T47D (cell line): ENCODE results near the gene CDC42BPA.
A peak's percentile ranks its signal among the peaks of the same experiment; 100 is the strongest.

ENCODE experiments used
- DNase-seq, 2 experiments: peaks; one replicate each; pipeline versions ENCODE4 v3.0.0 to v3.0.0-alpha.2; 2011 to 2012; ENCODE audit warnings: low read depth in 1 of 2, low spot score in 1 of 2
- JUND ChIP-seq: IDR thresholded peaks from 2 replicates; pipeline ENCODE4 v1.6.1; 2012; ENCODE audit warnings: low read depth
- in situ Hi-C: cut with HindIII; loops from 2 replicates; pipeline ENCODE4 v1.10.0; 2016; ENCODE audit warnings: low sequenced_read_pairs, low pct_unique_long_range_greater_than_20kb

CDC42BPA gene

DNA sequence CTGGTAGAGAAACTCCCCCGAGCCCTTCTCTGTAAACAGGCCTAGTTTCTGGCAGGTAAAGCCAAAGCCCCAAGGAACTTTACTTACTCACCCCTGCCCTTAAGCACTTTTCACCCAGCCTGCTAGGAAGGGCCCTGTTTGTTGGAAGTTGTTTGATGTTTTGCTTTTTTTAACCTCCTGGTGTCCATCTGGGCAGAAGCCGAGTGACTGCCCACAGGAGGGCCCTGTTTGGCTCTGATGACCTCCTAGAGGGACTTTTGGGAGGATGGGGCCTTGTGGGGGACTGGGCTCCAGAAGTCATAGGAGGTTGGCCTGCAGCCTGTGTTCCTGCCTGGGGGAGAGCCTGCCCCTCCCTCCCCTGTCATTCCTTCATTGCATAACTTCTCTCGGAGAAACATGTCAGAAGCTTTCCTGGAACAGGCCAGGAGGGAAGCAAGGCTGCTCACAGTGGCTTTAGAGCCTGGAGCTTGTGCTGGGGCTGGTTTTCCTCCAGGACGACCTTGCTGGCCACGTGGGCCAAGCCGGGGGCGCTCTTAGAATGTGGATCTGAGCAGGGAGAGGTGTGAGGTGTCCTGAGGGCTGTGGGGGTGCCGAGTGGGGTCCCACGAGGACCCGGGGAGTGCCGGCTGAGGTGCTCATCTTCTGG lies 344.3 kb downstream of the CDC42BPA start:
- in situ Hi-C loops = no loop called here
- no peak for TF ChIP-seq JUND
- DNase-seq = peak in 1 of 2 experiments; percentile 48

GRCh38 chr1:226973371-226973897 lies 344.9 kb downstream of the CDC42BPA start:
- TF ChIP-seq JUND = no peak
- DNase-seq = no peak
- in situ Hi-C loops = no loop called here

DNA sequence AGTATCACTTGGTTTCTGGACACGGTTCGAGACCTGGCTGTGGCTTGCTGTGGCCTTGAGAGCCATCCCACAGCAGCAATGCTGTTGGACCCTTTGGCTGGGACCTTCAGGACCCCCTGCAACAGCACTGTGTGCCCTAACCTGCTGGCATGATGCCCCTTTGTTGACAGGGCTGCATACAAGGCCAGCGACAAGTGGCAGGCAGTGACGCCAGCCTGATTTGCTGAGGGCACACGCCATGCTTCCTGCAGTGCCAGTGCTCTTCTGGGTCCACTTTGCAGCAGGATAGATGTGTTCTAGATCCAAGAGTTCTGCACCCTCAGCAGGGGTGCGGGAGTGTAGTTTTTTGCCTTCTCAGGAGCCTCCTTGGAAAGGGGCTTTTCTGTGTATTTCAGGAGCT lies 345.4 kb downstream of the CDC42BPA start:
- TF ChIP-seq JUND = no peak
- in situ Hi-C loops = no loop called here
- DNase-seq = no peak

DNA sequence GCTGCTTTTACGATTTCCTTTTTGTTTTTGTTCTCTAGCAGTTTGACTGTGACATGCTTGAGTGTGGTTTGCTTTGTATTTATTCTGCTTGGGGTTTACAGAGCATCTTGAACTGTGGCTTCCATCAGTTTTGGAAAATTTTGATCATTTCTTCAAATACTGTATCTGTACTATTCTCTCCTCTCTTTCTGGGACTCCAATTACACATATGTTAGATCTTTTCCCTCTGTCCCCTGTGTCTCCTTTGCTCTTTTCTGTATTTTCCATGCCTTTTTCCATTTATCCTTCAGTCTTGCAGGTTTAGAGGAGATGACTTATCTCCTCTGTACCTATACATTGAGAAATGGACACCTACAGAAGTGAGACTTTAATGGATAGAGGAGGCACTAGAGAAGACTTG lies 346.5 kb downstream of the CDC42BPA start:
- no peak for TF ChIP-seq JUND
- in situ Hi-C loops = no loop called here
- DNase-seq = no peak

DNA sequence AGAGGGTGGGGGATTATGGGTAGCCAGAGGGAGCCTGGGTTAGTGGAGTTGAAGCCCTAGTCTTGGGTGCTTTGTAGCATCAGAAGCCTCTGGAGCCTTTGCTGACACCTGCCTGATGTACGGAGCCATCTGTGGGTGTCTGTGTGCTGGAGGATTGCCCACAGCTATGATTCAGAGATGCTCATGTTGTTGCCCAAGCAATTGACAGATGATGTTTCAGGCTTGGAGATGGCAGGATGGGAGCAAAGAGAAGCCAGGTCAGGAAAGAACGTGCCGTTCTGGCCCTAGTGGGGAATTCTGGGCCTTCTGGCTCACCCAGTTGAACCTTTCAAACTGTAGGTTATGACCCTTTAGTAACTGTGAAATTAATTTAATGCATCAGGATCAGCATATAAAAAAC lies 350.6 kb downstream of the CDC42BPA start:
- in situ Hi-C loops = no loop called here

DNA sequence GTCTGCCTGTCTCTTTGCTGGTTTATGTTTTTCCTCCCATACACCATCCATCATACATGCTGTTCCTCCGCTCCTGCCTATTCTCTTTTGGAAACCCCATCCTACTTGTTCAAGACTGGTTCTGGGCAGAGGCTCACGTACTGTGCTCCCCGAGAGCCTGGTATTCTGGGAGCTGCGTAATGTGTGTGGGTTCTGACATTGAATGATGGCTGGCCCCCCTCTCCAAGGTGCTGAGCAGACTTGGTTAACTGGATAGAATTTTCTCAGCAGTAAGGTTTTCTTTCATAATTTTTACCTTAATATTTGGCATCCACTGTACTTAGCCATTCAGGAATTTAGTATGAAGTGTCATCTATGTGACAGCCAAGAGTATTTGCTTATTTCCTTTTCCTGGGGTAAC lies 351.6 kb downstream of the CDC42BPA start:
- no peak for TF ChIP-seq JUND
- DNase-seq = no peak
- in situ Hi-C loops = no loop called here

More for the DNA sequence above, 350.6 kb downstream of the CDC42BPA start:
- TF ChIP-seq JUND = no peak
- no peak for DNase-seq

DNA sequence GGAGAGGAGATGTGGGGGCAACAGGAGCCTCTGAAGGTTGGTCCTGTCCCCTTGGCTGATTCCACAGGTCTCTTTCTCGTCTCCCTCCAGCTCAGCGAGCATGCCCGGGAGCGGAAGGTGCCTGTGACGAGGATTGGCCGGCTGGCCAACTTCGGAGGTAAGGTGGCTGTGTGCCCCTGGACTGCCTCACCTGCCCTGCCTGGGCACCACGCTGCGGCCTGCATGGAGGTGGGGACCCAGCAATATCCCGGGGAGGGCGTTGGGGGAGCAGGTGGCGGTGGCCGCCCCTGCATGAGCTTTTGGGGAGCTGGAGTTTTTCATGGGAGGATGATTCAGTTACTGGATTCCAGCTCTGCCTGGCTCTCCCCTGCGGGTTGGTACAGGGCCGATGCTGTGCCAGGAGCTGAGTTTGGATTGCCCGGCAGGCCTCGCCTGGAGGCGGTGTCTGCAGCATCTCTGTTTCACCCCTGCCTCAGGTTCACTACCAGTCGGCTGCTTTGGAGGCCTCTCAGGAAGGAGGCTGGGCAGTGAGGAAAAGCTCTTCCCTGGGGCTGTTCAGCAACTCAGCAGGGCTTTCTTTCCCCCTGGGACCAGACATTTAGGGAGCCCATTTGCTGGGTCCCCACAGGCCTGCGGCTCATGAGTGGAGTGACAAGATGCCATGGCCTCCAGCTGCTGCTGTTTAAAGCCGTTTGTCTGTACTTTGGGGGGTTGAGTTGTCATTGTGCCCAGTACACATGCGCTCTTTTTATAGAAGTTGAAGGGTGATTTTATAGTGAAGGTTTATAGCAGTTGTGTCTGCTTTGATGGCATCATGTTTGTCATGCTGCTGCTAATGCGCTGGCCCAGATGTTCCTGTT lies 352.5 kb downstream of the CDC42BPA start:
- in situ Hi-C loops = no loop called here
- DNase-seq = no peak
- no peak for TF ChIP-seq JUND

DNA sequence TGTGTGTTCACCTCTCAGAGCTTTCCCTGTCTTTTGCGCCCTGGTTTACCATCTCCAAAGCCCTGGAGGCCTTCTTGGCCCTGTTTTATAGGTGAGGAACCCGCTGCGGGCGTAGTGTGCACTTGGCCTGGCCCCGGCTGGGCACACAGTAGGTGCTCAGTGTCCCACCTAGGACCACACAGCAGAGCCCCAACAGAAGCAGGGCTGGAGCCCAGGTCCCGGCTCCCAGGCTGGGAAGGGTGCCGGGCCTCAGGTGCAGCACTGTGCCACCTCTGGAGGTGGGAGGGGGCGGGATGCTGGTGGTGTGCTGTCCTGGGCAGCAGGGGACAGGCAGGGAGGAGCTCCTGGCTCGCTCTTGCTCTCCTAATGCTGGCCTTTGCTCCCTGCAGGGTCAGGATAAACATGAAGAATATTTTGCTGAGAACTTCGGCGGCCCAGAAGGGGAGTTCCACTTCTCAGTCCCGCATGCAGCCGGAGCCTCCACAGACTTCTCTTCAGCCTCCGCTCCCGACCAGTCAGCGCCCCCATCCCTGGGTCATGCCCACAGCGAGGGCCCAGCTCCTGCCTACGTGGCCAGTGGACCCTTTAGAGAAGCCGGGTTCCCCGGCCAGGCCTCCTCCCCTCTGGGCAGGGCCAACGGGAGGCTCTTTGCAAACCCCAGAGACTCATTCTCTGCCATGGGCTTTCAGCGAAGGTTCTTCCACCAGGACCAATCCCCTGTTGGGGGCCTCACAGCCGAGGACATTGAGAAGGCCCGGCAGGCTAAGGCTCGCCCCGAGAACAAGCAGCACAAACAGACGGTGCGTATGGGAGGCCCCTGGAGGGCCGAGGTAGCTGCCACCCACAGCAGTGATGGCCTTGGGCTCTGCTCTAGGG lies 353.4 kb downstream of the CDC42BPA start:
- no peak for DNase-seq
- TF ChIP-seq JUND = no peak
- in situ Hi-C loops = no loop called here

GRCh38 chr1:226964068-226964425 lies 354.2 kb downstream of the CDC42BPA start:
- in situ Hi-C loops = no loop called here
- no peak for DNase-seq
- TF ChIP-seq JUND = no peak

DNA sequence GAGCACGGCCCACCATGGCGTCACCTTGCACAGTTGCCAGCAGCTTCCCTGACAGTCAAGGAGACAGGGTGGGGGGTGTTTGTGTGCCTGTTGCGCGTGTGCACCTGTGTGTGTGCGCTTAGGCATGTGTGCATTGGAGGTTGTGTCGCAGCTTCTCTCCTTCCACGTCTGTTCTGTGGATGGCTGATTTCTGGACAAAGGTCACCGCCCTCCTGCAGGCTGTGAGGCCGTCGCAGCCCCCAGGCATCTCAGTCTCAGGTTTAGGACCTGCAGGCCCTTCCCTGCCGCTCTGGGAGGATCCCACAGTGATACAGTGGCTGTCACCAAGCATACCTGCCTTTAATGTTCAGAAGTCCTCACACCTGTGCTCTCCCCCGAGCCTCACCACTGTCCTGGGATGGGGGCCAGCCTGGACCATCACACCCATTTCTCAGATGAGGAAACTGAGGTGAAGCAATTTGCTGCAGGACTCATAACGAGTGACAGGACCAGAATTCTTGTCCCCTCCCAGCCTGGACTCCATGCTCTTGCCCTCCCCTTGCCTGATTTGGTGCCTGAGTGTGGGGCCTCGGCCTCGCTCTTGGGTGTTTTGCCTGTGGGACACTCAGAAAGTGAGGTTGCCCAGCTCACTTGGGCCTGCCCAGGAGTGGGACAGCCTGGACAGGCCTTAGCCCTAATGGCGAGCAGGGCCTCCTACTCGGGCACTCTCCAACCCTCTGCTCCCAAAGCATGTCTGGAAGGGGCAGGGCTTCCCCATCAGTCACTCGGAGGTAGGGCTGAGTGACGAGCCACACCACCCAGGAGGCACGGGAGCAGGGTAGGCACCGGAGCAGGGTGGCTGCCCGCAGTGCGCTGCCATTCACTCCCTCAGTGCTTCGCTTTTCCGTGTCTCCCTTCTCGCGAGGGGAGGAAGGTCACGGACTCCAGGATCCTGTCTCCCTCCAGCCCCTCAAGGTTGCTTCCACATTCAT lies 355.6 kb downstream of the CDC42BPA start:
- no peak for DNase-seq
- TF ChIP-seq JUND = no peak
- in situ Hi-C loops = no loop called here

DNA sequence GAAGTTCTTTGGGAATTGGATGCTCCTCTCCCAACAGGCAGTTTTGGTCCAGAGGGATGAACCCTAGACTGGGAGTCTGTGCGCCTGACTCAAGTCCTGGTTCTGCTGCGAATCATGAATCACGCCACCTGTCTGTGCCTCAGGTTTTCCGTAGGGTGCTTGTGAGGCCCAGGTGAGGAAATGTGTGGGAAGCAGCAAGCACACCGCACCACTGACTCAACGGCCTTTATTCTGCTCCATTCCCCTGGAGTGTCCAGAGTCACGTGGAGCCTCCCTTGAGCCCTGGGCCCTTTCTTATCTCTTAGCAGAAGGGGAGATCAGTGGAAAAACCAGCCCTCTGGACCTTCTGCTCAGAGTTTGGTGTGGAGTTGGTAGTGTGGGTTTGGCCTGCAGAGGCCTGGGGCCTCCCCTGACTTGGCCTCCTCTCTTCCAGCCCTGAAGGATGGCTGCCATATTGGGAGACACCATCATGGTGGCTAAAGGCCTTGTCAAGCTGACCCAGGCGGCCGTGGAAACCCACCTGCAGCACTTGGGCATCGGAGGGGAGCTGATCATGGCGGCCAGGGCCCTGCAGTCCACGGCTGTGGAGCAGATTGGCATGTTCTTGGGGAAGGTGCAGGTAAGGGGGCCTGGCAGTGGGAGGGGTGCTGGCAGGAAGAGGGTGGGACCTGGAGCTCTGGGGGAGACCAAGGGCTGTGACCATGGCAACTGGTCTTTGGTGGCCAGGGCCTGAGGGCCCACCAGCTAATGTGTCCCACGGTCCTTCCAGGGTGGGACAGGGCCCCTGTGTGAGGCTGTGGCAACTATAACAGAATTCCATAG lies 357.1 kb downstream of the CDC42BPA start:
- TF ChIP-seq JUND = no peak
- DNase-seq = no peak
- in situ Hi-C loops = no loop called here
